GM10266 (cell line): Measurements from ENCODE around the gene CFAP100.

Source experiments
- DNase-seq: peaks from one replicate; pipeline ENCODE4 v3.0.0; 2012; ENCODE audit errors: extremely low spot score
- CTCF ChIP-seq: IDR thresholded peaks from 2 replicates; pipeline ENCODE4 v1.5.1; 2012; ENCODE audit warnings: mild to moderate bottlenecking, low read depth; ENCODE audit not compliant: control insufficient read depth, insufficient read depth; ENCODE audit errors: missing control alignments

CFAP100 gene

GRCh38 chr3:126377211-126377610 is 17.5 kb upstream of the CFAP100 start:
- TF ChIP-seq CTCF: no peak
- DNase-seq: no peak

- DNase-seq: no peak
- TF ChIP-seq CTCF: no peak
Measured at GRCh38 chr3:126378341-126378751, 16.4 kb upstream of the CFAP100 start.

GRCh38 chr3:126380011-126380768 is 14.5 kb upstream of the CFAP100 start:
- DNase-seq: no peak
- TF ChIP-seq CTCF: no peak

GRCh38 chr3:126381966-126382365 is 12.7 kb upstream of the CFAP100 start:
- TF ChIP-seq CTCF: no peak
- no peak for DNase-seq

GRCh38 chr3:126389112-126389793 is 5.5 kb upstream of the CFAP100 start:
- peak; percentile 97 for TF ChIP-seq CTCF
- DNase-seq: peak; percentile 87

- DNase-seq: no peak
- TF ChIP-seq CTCF: no peak
Measured at GRCh38 chr3:126389794-126390146, 4.9 kb upstream of the CFAP100 start.

GRCh38 chr3:126390201-126390600 is 4.5 kb upstream of the CFAP100 start:
- no peak for DNase-seq
- no peak for TF ChIP-seq CTCF
